Activated CD8-positive, alpha-beta memory T cell treated with anti-CD3 and anti-CD28 coated beads, Interleukin-2, amount 50 U/mL, for 24 hours (primary cell): ENCODE results near the gene FGF18.
"Not testable (repeated sequence)": the region's sequence is repeated elsewhere in the genome, so short reads cannot be mapped to it uniquely, and the experiment has no call there.

Experiments used
- DNase-seq: peaks from one replicate; pipeline ENCODE4 v3.0.0-alpha.2; 2020; ENCODE audit errors: extremely low read depth

The FGF18 gene

GRCh38 chr5:171496456-171496855 is 77.0 kb downstream of the FGF18 start:
- DNase-seq, result no peak

GRCh38 chr5:171497494-171497893 is 78.0 kb downstream of the FGF18 start:
- DNase-seq, result not testable (repeated sequence)

GRCh38 chr5:171498166-171498565 is 78.7 kb downstream of the FGF18 start:
- DNase-seq, result no peak

- no peak for DNase-seq
Measured at GRCh38 chr5:171499611-171500010, 80.2 kb downstream of the FGF18 start.

- no peak for DNase-seq
Measured at GRCh38 chr5:171505473-171506043, 86.1 kb downstream of the FGF18 start.

- DNase-seq, result no peak
Measured at GRCh38 chr5:171506951-171507350, 87.5 kb downstream of the FGF18 start.
